K562 (cell line): ENCODE results near the gene ARSA. TPM values are rescaled to one million over a fixed set of nuclear protein-coding genes. Genes with fewer than 3 reads are reported as not detected.

Experiments
- ARNT ChIP-seq, 2 experiments: fragments of 450-650 bp; IDR thresholded peaks; 2 replicates each; pipeline ENCODE4 v1.6.1; 2016; ENCODE audit warnings: mild to moderate bottlenecking in 1 of 2
- FOXJ3 ChIP-seq: sonication (generic); formaldehyde crosslinking; IDR thresholded peaks from 2 replicates; pipeline ENCODE4 v1.4.0; 2020; ENCODE audit warnings: mild to moderate bottlenecking, missing genetic modification reagents
- GABPB1 ChIP-seq: sonication (generic); formaldehyde crosslinking; IDR thresholded peaks from 2 replicates; pipeline ENCODE4 v1.8.0; 2022; ENCODE audit warnings: mild to moderate bottlenecking, missing genetic modification reagents
- SIX5 ChIP-seq, 2 experiments: IDR thresholded peaks; 2 replicates each; pipeline ENCODE4 v1.6.1; 2011; ENCODE audit warnings: low read length in 2 of 2, borderline replicate concordance in 1 of 2, low read depth in 1 of 2, mild to moderate bottlenecking in 1 of 2, moderate library complexity in 1 of 2; ENCODE audit not compliant: insufficient read depth in 1 of 2
- SMAD3 ChIP-seq: fragments of 450-650 bp; formaldehyde crosslinking; conservative IDR thresholded peaks from 2 replicates; pipeline ENCODE4 v1.4.0; 2020; ENCODE audit warnings: mild to moderate bottlenecking
- ZNF384 ChIP-seq: IDR thresholded peaks from 2 replicates; pipeline ENCODE4 v1.6.1; 2012; ENCODE audit warnings: low read depth, low read length, improper control_type of control experiment
- ZNF583 ChIP-seq: fragments of 250-450 bp; sonication (Bioruptor Pico); IDR thresholded peaks from 2 replicates; pipeline ENCODE4 v1.4.0; 2020
- polyA plus RNA-seq, 8 experiments: library from polyadenylated mRNA; depleted of rRNA in 4 of 8; stranded (reverse) in 5 of 8; unstranded in 3 of 8; fragments of >200 nt; fragmentation: Nextera tagmentation in 2 of 8; fragmentation: Illumina TruSeq in 1 of 8; extraction: Ambion mirVana in 2 of 8; extraction: Trizol in 1 of 8; gene quantifications; 2 replicates each; pipeline versions ENCODE4 v1.2.1 to v1.2.3, GENCODE V29; 2011 to 2014; ENCODE audit warnings: inconsistent platforms in 1 of 8, missing spikeins in 1 of 8
- total RNA-seq, 7 experiments: library from RNA; depleted of rRNA in 6 of 7; stranded (reverse); fragments of >200 nt in 6 of 7; fragmentation: Illumina TruSeq in 2 of 7; extraction: Trizol in 2 of 7; gene quantifications; 2 replicates each; pipeline versions ENCODE4 v1.2.1 to v1.2.3, GENCODE V29; 2011 to 2021; ENCODE audit warnings: low replicate concordance in 1 of 7
- TF ChIP-seq, protein P1 (sequence below), 2 experiments: fragments of 450-650 bp in 1 of 2; sonication (generic) in 1 of 2; formaldehyde crosslinking in 1 of 2; IDR thresholded peaks; 2 replicates each; pipeline versions ENCODE4 v1.7.1 to v1.9.0; 2016 to 2022; ENCODE audit warnings: inconsistent platforms in 1 of 2, mild to moderate bottlenecking in 1 of 2, missing genetic modification reagents in 1 of 2
- TF ChIP-seq, protein P2 (sequence below): sonication (generic); formaldehyde crosslinking; IDR thresholded peaks from 2 replicates; pipeline ENCODE4 v1.8.0; 2022; ENCODE audit warnings: missing genetic modification reagents, mild to moderate bottlenecking, borderline replicate concordance
- TF ChIP-seq, protein P3 (sequence below): sonication (generic); formaldehyde crosslinking; IDR thresholded peaks from 2 replicates; pipeline ENCODE4 v1.8.0; 2022; ENCODE audit warnings: mild to moderate bottlenecking, missing genetic modification reagents, borderline replicate concordance
- TF ChIP-seq, protein P4 (sequence below), 2 experiments: fragments of 450-650 bp in 1 of 2; sonication (generic) in 1 of 2; formaldehyde crosslinking; conservative IDR thresholded peaks; 2 replicates each; pipeline versions ENCODE4 v1.4.0 to v1.8.1; 2020 to 2022; ENCODE audit warnings: mild to moderate bottlenecking in 1 of 2, missing genetic modification reagents in 1 of 2

ARSA gene
- total and polyA plus RNA-seq, 9 of the 15 experiments (the other 6 are each of a cell fraction or from before 2014, with no cell fraction given) = 0.32 to 10.9 (median 1.8) TPM; not detected in 1

DNA sequence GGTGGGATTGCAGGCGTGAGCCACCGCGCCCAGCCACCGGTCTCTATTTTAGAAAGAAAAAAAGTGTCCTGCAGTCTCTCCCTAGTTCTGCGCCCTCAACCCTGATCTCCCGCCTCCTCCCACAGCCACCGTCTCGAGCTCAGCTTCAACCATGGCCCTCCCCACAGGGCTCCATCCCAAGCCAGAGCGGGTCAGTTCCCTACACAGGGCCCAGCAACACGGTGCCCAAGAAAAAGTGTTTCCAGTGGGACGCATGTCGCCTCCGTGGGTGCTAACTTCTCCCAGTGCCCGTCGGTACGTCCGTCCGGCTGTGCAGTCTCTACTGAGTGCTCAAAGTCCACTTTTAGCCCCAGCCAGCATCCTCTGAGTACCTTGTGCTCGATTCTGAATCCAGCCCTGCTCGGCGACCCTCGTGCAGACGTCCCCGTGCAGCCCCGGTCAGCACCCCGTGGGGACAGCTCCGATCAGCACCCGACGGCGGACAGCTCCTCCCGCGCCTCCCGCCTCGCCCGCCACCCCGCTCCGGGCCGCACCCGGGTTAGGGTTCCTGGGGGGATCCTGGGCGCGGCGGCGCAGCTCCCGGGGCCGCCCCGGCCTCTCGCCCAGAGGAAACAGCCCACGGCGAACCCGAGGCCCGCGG is 28.0 kb downstream of the ARSA start (continued):
- TF ChIP-seq, protein P1, sequence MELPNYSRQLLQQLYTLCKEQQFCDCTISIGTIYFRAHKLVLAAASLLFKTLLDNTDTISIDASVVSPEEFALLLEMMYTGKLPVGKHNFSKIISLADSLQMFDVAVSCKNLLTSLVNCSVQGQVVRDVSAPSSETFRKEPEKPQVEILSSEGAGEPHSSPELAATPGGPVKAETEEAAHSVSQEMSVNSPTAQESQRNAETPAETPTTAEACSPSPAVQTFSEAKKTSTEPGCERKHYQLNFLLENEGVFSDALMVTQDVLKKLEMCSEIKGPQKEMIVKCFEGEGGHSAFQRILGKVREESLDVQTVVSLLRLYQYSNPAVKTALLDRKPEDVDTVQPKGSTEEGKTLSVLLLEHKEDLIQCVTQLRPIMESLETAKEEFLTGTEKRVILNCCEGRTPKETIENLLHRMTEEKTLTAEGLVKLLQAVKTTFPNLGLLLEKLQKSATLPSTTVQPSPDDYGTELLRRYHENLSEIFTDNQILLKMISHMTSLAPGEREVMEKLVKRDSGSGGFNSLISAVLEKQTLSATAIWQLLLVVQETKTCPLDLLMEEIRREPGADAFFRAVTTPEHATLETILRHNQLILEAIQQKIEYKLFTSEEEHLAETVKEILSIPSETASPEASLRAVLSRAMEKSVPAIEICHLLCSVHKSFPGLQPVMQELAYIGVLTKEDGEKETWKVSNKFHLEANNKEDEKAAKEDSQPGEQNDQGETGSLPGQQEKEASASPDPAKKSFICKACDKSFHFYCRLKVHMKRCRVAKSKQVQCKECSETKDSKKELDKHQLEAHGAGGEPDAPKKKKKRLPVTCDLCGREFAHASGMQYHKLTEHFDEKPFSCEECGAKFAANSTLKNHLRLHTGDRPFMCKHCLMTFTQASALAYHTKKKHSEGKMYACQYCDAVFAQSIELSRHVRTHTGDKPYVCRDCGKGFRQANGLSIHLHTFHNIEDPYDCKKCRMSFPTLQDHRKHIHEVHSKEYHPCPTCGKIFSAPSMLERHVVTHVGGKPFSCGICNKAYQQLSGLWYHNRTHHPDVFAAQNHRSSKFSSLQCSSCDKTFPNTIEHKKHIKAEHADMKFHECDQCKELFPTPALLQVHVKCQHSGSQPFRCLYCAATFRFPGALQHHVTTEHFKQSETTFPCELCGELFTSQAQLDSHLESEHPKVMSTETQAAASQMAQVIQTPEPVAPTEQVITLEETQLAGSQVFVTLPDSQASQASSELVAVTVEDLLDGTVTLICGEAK (IDR thresholded peaks at IDR 0.05) = peak; percentile 86
- TF ChIP-seq, protein P1 (CRISPR knock-in tag; IDR thresholded peaks at IDR 0.05) = peak; percentile 75
- TF ChIP-seq, protein P2, sequence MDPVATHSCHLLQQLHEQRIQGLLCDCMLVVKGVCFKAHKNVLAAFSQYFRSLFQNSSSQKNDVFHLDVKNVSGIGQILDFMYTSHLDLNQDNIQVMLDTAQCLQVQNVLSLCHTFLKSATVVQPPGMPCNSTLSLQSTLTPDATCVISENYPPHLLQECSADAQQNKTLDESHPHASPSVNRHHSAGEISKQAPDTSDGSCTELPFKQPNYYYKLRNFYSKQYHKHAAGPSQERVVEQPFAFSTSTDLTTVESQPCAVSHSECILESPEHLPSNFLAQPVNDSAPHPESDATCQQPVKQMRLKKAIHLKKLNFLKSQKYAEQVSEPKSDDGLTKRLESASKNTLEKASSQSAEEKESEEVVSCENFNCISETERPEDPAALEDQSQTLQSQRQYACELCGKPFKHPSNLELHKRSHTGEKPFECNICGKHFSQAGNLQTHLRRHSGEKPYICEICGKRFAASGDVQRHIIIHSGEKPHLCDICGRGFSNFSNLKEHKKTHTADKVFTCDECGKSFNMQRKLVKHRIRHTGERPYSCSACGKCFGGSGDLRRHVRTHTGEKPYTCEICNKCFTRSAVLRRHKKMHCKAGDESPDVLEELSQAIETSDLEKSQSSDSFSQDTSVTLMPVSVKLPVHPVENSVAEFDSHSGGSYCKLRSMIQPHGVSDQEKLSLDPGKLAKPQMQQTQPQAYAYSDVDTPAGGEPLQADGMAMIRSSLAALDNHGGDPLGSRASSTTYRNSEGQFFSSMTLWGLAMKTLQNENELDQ (CRISPR knock-in tag) = peak; percentile 94; the same call in 1 of the 2 replicates
- TF ChIP-seq ZNF583 (0 out of 2 replicates have a peak, but pooled peaks have one; percentile 43), FOXJ3 (CRISPR knock-in tag) (peak; percentile 84; the same call in 1 of the 2 replicates), GABPB1 (peak; percentile 81), SMAD3 (CRISPR knock-in tag) (no peak), SIX5 (IDR thresholded peaks at IDR 0.05; ENCODE audit: borderline replicate concordance in 1 of 2, insufficient read depth in 1 of 2, low read depth in 1 of 2, low read length in 2 of 2) (no peak), ARNT (IDR thresholded peaks at IDR 0.05) (no peak), ZNF384 (no peak)
- TF ChIP-seq, protein P3, sequence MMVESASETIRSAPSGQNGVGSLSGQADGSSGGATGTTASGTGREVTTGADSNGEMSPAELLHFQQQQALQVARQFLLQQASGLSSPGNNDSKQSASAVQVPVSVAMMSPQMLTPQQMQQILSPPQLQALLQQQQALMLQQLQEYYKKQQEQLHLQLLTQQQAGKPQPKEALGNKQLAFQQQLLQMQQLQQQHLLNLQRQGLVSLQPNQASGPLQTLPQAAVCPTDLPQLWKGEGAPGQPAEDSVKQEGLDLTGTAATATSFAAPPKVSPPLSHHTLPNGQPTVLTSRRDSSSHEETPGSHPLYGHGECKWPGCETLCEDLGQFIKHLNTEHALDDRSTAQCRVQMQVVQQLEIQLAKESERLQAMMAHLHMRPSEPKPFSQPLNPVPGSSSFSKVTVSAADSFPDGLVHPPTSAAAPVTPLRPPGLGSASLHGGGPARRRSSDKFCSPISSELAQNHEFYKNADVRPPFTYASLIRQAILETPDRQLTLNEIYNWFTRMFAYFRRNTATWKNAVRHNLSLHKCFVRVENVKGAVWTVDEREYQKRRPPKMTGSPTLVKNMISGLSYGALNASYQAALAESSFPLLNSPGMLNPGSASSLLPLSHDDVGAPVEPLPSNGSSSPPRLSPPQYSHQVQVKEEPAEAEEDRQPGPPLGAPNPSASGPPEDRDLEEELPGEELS (CRISPR knock-in tag) = peak; percentile 97; the same call in 1 of the 2 replicates
- TF ChIP-seq, protein P4, sequence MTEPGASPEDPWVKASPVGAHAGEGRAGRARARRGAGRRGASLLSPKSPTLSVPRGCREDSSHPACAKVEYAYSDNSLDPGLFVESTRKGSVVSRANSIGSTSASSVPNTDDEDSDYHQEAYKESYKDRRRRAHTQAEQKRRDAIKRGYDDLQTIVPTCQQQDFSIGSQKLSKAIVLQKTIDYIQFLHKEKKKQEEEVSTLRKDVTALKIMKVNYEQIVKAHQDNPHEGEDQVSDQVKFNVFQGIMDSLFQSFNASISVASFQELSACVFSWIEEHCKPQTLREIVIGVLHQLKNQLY (CRISPR knock-in tag; conservative IDR thresholded peaks at IDR 0.05) = peak in 1 of 2 experiments; percentile 95; a peak in 1 of 4 replicates
